ENCODE results near the gene SMPDL3A. TPM values are rescaled to one million over a fixed set of nuclear protein-coding genes. Genes with fewer than 3 reads are reported as not detected.

Gene SMPDL3A
- total and polyA plus RNA-seq, 2 of the 13 experiments (the other 11 are each of a cell fraction or from before 2014, with no cell fraction given): 7.8 to 17.3 TPM

DNA sequence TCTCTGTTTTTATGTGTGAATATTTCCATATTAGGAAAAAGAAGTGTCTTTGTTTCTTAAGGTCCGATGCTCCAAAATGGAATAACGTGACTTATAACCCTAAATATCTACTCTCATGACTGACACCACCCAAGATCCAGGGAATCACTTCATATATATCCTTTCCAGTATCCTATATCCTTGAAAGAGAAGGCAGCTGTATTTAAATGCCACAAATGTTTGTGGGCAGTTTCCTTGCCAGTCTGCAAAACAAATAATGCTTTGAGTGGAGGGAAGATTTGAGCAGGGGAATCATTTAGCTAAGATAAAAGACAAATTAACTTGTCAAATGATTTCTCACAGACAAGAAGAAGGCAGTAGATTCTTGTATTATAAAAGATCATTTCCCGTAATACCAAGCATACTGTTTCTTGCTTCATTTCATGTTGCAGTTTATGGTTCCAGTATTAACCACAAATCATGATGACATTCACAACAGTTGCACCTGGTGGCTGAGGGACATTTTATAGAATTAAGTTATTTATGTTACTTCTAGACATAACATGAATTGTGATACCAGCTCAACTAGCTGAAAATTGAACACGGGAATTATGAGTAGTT is 39.5 kb upstream of the SMPDL3A start:
- no peak overlapping the region for H3K4me3 ChIP-seq (replicated peaks in 1 of 3; ENCODE audit: insufficient read depth in 1 of 3, low read depth in 2 of 3, low read length in 3 of 3)
- no peak for FAIRE-seq
- no peaks in the 10 kb centered on the region for H3K9me3 ChIP-seq (ENCODE audit: low read length)
- no peaks in the 10 kb centered on the region for H3K79me2 ChIP-seq (ENCODE audit: insufficient read depth, low read length)
- no peaks in the 10 kb centered on the region for H4K20me1 ChIP-seq (ENCODE audit: insufficient read depth, low read length)
- H3K4me1 ChIP-seq (ENCODE audit: insufficient read depth, low read length): no peaks in the 10 kb centered on the region
- DNase-seq (ENCODE audit: low spot score): no peak
- ChIA-PET POLR2A (no interaction called here), CTCF (ENCODE audit: low intra/inter-chr PET ratio, low total read pairs) (no interaction called here)
- TF ChIP-seq KDM3A (CRISPR knock-in tag; IDR thresholded peaks at IDR 0.05; ENCODE audit: low read depth): no peak
- TF ChIP-seq ZNF891 (CRISPR knock-in tag; IDR thresholded peaks at IDR 0.05): no peak
- no peak for TF ChIP-seq MBD4 (IDR thresholded peaks at IDR 0.05; ENCODE audit: borderline replicate concordance, low read length)
- TF ChIP-seq GABPB1 (CRISPR knock-in tag; IDR thresholded peaks at IDR 0.05): no peak
- TF ChIP-seq SATB2 (CRISPR knock-in tag; IDR thresholded peaks at IDR 0.05): no peak
- no peak for TF ChIP-seq TAF1 (CRISPR knock-in tag; IDR thresholded peaks at IDR 0.05)
- TF ChIP-seq HDAC2 (CRISPR knock-in tag; IDR thresholded peaks at IDR 0.05): no peak
- TF ChIP-seq, protein P1, sequence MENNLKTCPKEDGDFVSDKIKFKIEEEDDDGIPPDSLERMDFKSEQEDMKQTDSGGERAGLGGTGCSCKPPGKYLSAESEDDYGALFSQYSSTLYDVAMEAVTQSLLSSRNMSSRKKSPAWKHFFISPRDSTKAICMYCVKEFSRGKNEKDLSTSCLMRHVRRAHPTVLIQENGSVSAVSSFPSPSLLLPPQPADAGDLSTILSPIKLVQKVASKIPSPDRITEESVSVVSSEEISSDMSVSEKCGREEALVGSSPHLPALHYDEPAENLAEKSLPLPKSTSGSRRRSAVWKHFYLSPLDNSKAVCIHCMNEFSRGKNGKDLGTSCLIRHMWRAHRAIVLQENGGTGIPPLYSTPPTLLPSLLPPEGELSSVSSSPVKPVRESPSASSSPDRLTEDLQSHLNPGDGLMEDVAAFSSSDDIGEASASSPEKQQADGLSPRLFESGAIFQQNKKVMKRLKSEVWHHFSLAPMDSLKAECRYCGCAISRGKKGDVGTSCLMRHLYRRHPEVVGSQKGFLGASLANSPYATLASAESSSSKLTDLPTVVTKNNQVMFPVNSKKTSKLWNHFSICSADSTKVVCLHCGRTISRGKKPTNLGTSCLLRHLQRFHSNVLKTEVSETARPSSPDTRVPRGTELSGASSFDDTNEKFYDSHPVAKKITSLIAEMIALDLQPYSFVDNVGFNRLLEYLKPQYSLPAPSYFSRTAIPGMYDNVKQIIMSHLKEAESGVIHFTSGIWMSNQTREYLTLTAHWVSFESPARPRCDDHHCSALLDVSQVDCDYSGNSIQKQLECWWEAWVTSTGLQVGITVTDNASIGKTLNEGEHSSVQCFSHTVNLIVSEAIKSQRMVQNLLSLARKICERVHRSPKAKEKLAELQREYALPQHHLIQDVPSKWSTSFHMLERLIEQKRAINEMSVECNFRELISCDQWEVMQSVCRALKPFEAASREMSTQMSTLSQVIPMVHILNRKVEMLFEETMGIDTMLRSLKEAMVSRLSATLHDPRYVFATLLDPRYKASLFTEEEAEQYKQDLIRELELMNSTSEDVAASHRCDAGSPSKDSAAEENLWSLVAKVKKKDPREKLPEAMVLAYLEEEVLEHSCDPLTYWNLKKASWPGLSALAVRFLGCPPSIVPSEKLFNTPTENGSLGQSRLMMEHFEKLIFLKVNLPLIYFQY (CRISPR knock-in tag; IDR thresholded peaks at IDR 0.05; ENCODE audit: borderline replicate concordance): no peak
- TF ChIP-seq ZNF432 (CRISPR knock-in tag; IDR thresholded peaks at IDR 0.05; ENCODE audit: borderline replicate concordance): no peak
- no peak for TF ChIP-seq FOXK1 (CRISPR knock-in tag; IDR thresholded peaks at IDR 0.05; ENCODE audit: borderline replicate concordance, low read depth)
- TF ChIP-seq REXO4 (CRISPR knock-in tag; IDR thresholded peaks at IDR 0.05; ENCODE audit: borderline replicate concordance): no peak
- no peak for TF ChIP-seq MTF2 (CRISPR knock-in tag; IDR thresholded peaks at IDR 0.05; ENCODE audit: borderline replicate concordance)
- no peak for TF ChIP-seq MED8 (CRISPR knock-in tag; IDR thresholded peaks at IDR 0.05; ENCODE audit: insufficient replicate concordance)
- TF ChIP-seq ZSCAN25 (CRISPR knock-in tag; IDR thresholded peaks at IDR 0.05): no peak
- TF ChIP-seq, protein P2, sequence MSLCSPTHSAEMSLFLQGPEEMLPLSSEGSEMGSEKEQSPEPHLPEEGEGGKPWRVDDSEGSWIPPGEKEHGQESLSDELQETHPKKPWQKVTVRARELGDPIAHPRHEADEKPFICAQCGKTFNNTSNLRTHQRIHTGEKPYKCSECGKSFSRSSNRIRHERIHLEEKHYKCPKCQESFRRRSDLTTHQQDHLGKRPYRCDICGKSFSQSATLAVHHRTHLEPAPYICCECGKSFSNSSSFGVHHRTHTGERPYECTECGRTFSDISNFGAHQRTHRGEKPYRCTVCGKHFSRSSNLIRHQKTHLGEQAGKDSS (CRISPR knock-in tag; IDR thresholded peaks at IDR 0.05; ENCODE audit: borderline replicate concordance, low read depth): no peak
- TF ChIP-seq, protein P3, sequence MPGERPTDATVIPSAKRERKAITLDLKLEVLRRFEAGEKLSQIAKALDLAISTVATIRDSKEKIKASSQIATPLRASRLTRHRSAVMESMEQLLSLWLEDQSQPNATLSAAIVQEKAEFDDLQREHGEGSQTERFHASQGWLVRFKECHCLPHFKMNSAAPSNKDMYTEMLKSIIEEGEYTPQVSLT (CRISPR knock-in tag; IDR thresholded peaks at IDR 0.05; ENCODE audit: borderline replicate concordance, low read depth): no peak
- TF ChIP-seq, protein P4, sequence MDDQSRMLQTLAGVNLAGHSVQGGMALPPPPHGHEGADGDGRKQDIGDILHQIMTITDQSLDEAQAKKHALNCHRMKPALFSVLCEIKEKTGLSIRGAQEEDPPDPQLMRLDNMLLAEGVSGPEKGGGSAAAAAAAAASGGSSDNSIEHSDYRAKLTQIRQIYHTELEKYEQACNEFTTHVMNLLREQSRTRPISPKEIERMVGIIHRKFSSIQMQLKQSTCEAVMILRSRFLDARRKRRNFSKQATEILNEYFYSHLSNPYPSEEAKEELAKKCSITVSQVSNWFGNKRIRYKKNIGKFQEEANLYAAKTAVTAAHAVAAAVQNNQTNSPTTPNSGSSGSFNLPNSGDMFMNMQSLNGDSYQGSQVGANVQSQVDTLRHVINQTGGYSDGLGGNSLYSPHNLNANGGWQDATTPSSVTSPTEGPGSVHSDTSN (CRISPR knock-in tag; IDR thresholded peaks at IDR 0.05; ENCODE audit: borderline replicate concordance): no peak
- H3K27ac ChIP-seq (ENCODE audit: extremely low read length, insufficient read depth, low read length): no peak overlapping the region
- ATAC-seq: no peak
- H2AFZ ChIP-seq (ENCODE audit: low read length): no peak overlapping the region
- 30% methylated on average over 4 of the region's 4 CpGs for WGBS (ENCODE audit: low lambda C conversion rate)
- intact Hi-C loops (cut with micrococcal nuclease; ENCODE audit: unreplicated experiment) (no loop called here), in situ Hi-C loops (cut with HindIII; ENCODE audit: extremely low pct_ligation_motif_present, low pct_unique_long_range_greater_than_20kb) (loop anchor here (25.0 kb wide), 1 partner anchor 563 kb away; no protein-coding TSS in a partner anchor)
- peaks cover 0 to 7% of the 10 kb centered on the region in 2 experiments; a peak in 2 of 5 replicates for H3K27me3 ChIP-seq (ENCODE audit: control insufficient read depth in 1 of 2, insufficient read depth in 2 of 2, low read length in 2 of 2)
- BruUV-seq (replicated peaks): no TSS peak
- no peak overlapping the region for H3K4me2 ChIP-seq (ENCODE audit: low read depth, low read length)
- H3K9ac ChIP-seq (ENCODE audit: insufficient read depth, low read depth, low read length): no peak overlapping the region
- no peaks in the 10 kb centered on the region for H3K36me3 ChIP-seq (replicated peaks in 1 of 2; ENCODE audit: control insufficient read depth in 1 of 2, insufficient read depth in 2 of 2, low read length in 2 of 2)
